AG08396 (cell line): Measurements from ENCODE around the gene DNLZ.
"Not testable (repeated sequence)": the region's sequence is repeated elsewhere in the genome, so short reads cannot be mapped to it uniquely, and the experiment has no call there.

Experiments
- DNase-seq: peaks from one replicate; pipeline ENCODE4 v3.0.0; 2012; ENCODE audit warnings: low spot score, mixed read lengths

DNLZ gene

GRCh38 chr9:136363106-136363948 lies at the start of gene DNLZ:
TSS of gene DNLZ (minus strand) at chr9:136363744. CDS start at chr9:136363714, 30 bp downstream.
- DNase-seq, result peak; percentile 99

GRCh38 chr9:136412962-136413361 lies 49.4 kb upstream of the DNLZ start:
- DNase-seq, result no peak

- DNase-seq, result no peak
Observed at GRCh38 chr9:136411378-136411777, 47.8 kb upstream of the DNLZ start.

- DNase-seq, result peak; percentile 99
Observed at GRCh38 chr9:136410500-136411287, 47.1 kb upstream of the DNLZ start, which contains the start of the genes ENTR1 and PMPCA. TSS of gene ENTR1 (minus strand) at chr9:136410614. CDS start at chr9:136410397, 217 bp downstream. TSS of gene PMPCA (plus strand) at chr9:136410658. CDS start at chr9:136410669, 11 bp downstream.

GRCh38 chr9:136409557-136410455 lies 46.3 kb upstream of the DNLZ start:
- peak; percentile 81 for DNase-seq

- no peak for DNase-seq
Observed at GRCh38 chr9:136407911-136408310, 44.4 kb upstream of the DNLZ start.

GRCh38 chr9:136407061-136407460 lies 43.5 kb upstream of the DNLZ start:
- DNase-seq, result not testable (repeated sequence)

GRCh38 chr9:136405904-136406303 lies 42.4 kb upstream of the DNLZ start:
- not testable (repeated sequence) for DNase-seq

- DNase-seq, result no peak
Observed at GRCh38 chr9:136405481-136405880, 41.9 kb upstream of the DNLZ start.

- DNase-seq, result no peak
Observed at GRCh38 chr9:136404801-136405136, 41.2 kb upstream of the DNLZ start.

- DNase-seq, result no peak
Observed at GRCh38 chr9:136403915-136404800, 40.6 kb upstream of the DNLZ start.

GRCh38 chr9:136403538-136403914 lies 40.0 kb upstream of the DNLZ start:
- no peak for DNase-seq

- no peak for DNase-seq
Observed at GRCh38 chr9:136402067-136402466, 38.5 kb upstream of the DNLZ start.

GRCh38 chr9:136401173-136401922 lies 37.8 kb upstream of the DNLZ start:
- DNase-seq, result no peak

GRCh38 chr9:136400038-136400834 lies 36.7 kb upstream of the DNLZ start, which contains the start of gene SNAPC4:
TSS of gene SNAPC4 (minus strand) at chr9:136400170. CDS start at chr9:136398428, 1,742 bp downstream.
- DNase-seq, result peak; percentile 98

- peak; percentile 76 for DNase-seq
Observed at GRCh38 chr9:136399176-136400037, 35.9 kb upstream of the DNLZ start.

GRCh38 chr9:136398286-136398685 lies 34.7 kb upstream of the DNLZ start:
- DNase-seq, result no peak

GRCh38 chr9:136397643-136398042 lies 34.1 kb upstream of the DNLZ start:
- DNase-seq, result no peak
